Left forelimb (tissue), 1 donor: ENCODE measurements around the gene ARHGAP15.

ENCODE experiments used
- DNase-seq: peaks from one replicate; pipeline ENCODE4 v3.0.0-alpha.2; 2018; ENCODE audit warnings: low spot score

The ARHGAP15 gene

GRCh38 chr2:143690235-143690634 is 561.0 kb downstream of the ARHGAP15 start:
- no peak for DNase-seq

GRCh38 chr2:143691121-143691520 is 561.9 kb downstream of the ARHGAP15 start:
- no peak for DNase-seq

GRCh38 chr2:143692162-143692561 is 562.9 kb downstream of the ARHGAP15 start:
- DNase-seq = no peak

GRCh38 chr2:143692967-143693366 is 563.7 kb downstream of the ARHGAP15 start:
- no peak for DNase-seq

- DNase-seq = no peak
Measured at GRCh38 chr2:143694335-143694734, 565.1 kb downstream of the ARHGAP15 start.

- no peak for DNase-seq
Measured at GRCh38 chr2:143696651-143697050, 567.4 kb downstream of the ARHGAP15 start.

- no peak for DNase-seq
Measured at GRCh38 chr2:143697744-143698143, 568.5 kb downstream of the ARHGAP15 start.

GRCh38 chr2:143698352-143698751 is 569.1 kb downstream of the ARHGAP15 start:
- no peak for DNase-seq

GRCh38 chr2:143698888-143699570 is 569.8 kb downstream of the ARHGAP15 start:
- DNase-seq = no peak

GRCh38 chr2:143700865-143701264 is 571.6 kb downstream of the ARHGAP15 start:
- no peak for DNase-seq

- DNase-seq = no peak
Measured at GRCh38 chr2:143701785-143702184, 572.6 kb downstream of the ARHGAP15 start.

GRCh38 chr2:143702931-143703330 is 573.7 kb downstream of the ARHGAP15 start:
- DNase-seq = no peak

- no peak for DNase-seq
Measured at GRCh38 chr2:143704451-143705106, 575.4 kb downstream of the ARHGAP15 start.

- DNase-seq = no peak
Measured at GRCh38 chr2:143705108-143705707, 576.0 kb downstream of the ARHGAP15 start.

- no peak for DNase-seq
Measured at GRCh38 chr2:143706354-143706753, 577.1 kb downstream of the ARHGAP15 start.

- no peak for DNase-seq
Measured at GRCh38 chr2:143708682-143709081, 579.5 kb downstream of the ARHGAP15 start.

GRCh38 chr2:143710196-143710595 is 581.0 kb downstream of the ARHGAP15 start:
- DNase-seq = no peak

GRCh38 chr2:143710879-143711278 is 581.7 kb downstream of the ARHGAP15 start:
- no peak for DNase-seq

GRCh38 chr2:143716522-143716921 is 587.3 kb downstream of the ARHGAP15 start:
- no peak for DNase-seq

- DNase-seq = no peak
Measured at GRCh38 chr2:143717053-143717452, 587.8 kb downstream of the ARHGAP15 start.

- no peak for DNase-seq
Measured at GRCh38 chr2:143717536-143718168, 588.4 kb downstream of the ARHGAP15 start.

GRCh38 chr2:143718745-143719144 is 589.5 kb downstream of the ARHGAP15 start:
- DNase-seq = no peak

GRCh38 chr2:143719406-143719805 is 590.2 kb downstream of the ARHGAP15 start:
- DNase-seq = no peak
